ENCODE results near the gene ABCA2.
"Not testable (repeated sequence)": the region's sequence is repeated elsewhere in the genome, so short reads cannot be mapped to it uniquely, and the experiment has no call there.

The ABCA2 gene

GRCh38 chr9:137062798-137063197, 34.8 kb upstream of the ABCA2 start:
- DNase-seq (ENCODE audit: low read depth in 2 of 2) = not testable (repeated sequence)

DNA sequence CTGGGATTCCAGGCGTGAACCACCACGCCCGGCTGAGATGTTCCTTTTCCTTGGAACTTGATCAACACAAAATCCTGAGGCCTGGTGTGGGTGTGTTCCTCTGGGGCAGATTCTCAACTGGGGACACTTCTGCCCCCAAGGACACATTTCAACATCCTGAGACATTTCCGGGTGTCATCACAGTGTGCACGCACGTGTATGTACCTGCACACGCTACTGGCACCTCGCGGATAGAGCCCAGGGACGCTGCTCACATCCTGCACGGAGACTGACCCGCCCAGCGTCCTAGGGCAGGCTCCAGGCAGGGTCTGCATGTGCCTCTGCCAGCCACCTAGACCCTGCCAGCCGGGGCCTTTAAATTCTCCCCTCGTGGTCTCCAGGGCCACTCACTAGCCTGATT, 34.3 kb upstream of the ABCA2 start:
- no peak for DNase-seq (ENCODE audit: low read depth in 2 of 2)

DNA sequence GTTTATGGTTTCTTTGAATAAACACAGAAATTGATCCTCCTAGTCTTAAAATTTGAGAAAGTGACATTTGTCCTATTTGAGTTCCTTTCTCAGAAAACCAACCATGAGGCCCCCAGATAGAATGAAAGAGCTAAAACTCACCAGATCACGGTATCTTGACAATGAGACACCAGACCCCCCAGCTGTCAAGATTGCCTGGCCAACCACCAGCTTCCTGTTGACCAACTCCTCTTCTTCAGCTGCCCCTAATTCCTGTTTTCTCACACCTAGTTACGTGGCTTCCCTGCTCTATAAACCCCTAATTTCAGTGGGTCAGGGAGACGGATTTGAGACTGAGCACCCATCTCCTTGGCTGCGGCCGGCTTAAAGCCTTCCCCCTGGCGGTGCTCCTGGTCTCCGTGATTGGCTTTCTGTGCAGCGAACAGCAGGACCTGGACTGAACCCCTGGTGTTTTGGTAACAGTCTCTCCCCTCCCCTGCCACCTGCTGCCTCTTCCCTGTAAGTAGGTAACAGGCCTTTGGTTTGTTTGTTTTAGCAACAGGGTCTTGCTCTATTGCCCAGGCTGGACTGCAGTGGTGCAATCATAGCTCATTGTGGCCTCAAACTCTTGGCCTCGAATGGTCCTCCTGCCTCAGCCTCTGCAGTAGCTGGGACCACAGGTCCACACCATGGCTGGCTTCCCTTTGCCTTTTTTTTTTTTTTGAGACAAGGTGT, 30.6 kb upstream of the ABCA2 start:
- DNase-seq (ENCODE audit: low read depth in 2 of 2) = no peak

GRCh38 chr9:137057545-137057944, 29.5 kb upstream of the ABCA2 start:
- DNase-seq (ENCODE audit: low read depth in 2 of 2) = no peak

DNA sequence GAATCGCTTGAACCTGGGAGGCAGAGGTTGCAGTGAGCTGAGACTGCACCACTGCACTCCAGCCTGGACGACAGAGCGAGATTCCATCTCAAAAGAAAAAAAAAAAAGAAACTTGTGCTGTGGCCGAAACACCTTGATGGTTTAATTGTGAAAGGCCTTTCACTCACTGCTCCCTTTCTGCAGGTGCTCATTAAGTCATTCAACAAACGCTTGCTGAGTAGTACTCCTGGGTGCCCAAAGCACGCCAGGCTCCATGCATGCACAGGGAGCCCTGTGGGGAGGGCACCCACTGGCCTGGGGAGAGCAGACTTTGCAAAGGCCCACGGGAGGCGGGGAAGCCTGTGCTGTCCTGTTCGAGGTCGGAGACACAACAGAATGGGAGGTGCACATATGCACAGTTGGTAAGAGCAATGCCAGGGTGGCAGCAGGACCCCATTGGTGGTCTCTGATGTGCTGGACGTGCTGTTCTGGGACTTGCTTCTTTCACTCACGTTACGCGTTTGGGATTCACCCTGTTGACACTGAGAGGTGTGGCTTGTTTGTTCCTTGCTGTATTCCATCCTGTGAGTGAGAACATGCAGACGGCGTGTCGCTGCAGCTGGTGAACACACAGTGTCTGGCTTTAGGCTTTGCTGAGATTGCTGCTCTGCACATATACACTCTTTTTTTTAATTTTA, 28.8 kb upstream of the ABCA2 start:
- no peak for DNase-seq (ENCODE audit: low read depth in 2 of 2)

GRCh38 chr9:137055385-137056364, 27.6 kb upstream of the ABCA2 start:
- DNase-seq (ENCODE audit: low read depth in 2 of 2) = no peak

DNA sequence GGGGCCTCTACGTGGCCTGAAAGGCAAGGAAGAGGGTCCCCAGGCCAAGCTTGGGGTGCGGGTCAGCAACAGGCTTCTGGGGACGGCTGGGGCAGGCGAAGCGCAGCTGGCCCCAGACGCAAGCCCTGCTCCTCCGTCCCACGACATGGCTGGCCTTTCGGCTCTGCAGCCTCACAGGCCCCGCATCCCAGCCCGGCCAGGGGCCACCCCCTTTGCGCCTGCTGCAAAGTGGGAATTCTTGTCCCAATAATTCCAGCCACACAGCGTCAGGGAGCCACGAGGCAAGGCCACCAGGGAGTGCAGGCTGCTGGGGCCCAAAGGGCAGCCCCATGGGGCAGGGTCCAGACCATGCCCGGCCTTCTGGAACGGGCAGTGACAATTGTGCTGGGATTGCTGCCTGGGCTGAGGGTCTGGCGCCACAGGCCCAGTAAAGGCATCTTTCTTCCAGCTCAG, 26.9 kb upstream of the ABCA2 start:
- no peak for DNase-seq (ENCODE audit: low read depth in 2 of 2)

GRCh38 chr9:137053944-137054931, 26.2 kb upstream of the ABCA2 start, which contains the start of gene ENTPD2:
TSS of gene ENTPD2 (minus strand) at chr9:137054061. CDS start at chr9:137053997, 64 bp downstream.
- DNase-seq (ENCODE audit: low read depth in 2 of 2) = no peak

DNA sequence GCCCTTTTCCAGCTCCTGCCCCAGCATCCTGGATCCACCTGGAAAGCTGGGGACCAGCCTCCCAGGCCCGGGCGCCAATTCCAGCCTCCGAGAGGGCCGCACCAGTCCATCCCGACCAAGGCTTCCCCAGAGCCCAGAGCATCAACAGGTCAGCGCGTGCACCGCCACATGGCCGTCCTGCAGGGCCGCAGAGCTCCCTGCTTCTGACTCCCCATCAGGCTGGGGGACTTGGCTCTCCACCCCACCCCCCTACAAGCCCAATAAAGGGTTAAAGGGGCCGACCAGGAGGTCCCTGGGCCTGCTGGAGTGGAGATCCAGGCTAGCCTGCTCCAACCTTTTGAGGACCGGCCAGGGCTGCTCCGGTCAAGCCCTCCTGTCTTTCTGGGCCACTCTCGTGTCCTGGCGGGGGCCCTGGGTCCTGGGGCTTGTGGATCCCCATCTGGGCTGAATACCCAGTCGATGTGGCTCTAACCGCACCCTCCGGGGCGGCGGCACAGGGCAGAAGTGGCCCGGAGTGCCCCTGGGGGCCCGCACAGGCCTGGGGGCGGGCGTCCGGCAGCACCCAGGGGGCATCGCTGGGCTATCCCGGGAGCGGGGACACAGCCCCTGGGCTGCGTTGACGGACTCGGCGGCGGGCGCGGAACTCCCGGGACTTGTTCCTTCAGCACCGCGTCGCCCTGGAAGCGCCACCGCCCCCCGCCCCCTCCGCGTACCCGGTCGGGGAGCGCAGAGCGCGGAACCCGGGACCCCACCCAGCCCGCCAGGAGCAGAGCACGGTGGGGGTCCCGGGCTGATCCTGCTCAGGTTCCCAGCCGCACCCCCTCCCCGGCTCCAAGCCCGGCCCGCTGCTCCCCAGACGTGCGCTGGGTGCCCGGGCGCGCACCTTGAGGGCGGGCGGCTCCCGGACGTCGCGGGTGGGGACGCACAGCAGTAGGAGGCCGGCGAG, 25.2 kb upstream of the ABCA2 start:
- no peak for DNase-seq (ENCODE audit: low read depth in 2 of 2)

DNA sequence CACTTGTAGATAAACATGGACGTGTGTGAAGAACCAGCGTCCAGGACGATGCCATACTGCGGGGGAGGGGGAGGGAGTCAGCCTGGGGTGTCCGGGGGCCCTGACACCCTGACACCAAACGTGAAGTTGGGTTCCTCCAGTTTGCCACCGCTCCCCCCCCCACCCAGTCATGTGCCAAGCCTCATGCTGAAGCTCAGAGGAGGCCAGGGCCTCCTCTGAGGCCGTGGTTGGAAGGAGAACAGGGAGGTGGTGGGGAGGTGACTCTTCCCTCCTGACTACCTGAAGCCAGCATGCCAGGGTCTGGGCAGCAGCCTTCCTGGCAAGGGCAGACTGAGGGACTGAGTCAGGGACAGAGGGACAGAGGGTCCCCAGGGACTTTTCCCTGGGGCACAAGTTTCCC, 24.3 kb upstream of the ABCA2 start:
- no peak for DNase-seq (ENCODE audit: low read depth in 2 of 2)

GRCh38 chr9:137051145-137051724, 23.2 kb upstream of the ABCA2 start:
- DNase-seq (ENCODE audit: low read depth in 2 of 2) = no peak

DNA sequence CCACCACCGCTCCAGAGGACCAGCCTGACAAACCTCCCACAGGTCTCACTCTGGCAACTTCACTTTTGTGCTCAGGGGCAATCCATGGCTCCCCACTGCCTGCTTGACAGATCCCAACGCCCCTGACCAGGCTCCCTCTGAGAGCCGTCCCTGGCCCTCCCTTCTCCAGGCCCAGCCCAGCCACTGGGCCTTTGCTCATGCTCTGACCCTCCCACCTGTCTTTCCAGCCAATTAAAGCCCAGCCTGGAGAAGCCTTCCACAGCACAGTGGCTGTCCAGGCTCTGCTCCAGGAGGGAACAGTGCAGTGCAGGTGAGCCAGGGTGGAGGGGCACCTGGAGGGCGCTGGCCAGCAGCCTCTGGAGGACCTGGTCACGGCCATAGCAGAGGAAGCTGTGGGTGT, 22.5 kb upstream of the ABCA2 start:
- no peak for DNase-seq (ENCODE audit: low read depth in 2 of 2)

DNA sequence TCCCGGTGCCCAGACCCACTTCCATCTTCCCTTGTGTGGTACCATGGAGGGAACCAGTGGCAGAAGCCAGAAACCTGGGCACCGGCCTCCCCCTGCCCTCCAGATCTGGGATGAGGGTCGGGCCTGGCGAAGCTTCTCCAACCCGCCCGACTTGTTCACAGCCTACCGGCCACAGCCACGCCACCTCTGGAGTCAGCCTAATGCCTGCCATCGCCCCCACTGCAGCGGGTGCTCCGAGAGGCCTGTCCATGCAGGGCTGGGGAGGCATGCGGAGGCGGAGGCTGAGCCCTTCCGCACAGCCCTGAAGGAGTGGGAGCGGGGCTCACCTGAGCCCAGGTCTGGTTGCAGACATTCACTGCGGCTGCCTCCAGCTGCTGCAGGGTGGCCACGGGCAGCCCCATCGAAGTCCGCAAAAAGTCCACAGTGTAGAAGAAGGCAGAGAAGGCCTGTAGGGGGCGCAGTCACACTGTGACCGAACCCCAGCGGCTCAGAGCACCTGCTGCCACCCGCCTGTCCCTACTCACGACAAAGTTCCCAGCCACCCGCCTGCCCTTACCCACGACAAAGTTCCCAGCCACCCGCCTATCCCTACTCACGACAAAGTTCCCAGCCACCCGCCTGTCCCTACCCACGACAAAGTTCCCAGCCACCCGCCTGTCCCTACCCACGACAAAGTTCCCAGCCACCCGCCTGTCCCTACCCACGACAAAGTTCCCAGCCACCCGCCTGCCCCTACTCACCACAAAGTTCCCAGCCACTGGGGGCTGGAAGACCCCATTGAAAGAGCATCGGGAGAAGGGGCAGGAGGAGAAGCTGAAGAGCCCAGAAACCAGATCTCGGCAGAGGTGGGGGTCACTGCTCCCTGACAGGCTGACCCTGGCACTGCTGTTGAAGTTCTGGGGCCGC, 21.8 kb upstream of the ABCA2 start:
- DNase-seq (ENCODE audit: low read depth in 2 of 2) = no peak

DNA sequence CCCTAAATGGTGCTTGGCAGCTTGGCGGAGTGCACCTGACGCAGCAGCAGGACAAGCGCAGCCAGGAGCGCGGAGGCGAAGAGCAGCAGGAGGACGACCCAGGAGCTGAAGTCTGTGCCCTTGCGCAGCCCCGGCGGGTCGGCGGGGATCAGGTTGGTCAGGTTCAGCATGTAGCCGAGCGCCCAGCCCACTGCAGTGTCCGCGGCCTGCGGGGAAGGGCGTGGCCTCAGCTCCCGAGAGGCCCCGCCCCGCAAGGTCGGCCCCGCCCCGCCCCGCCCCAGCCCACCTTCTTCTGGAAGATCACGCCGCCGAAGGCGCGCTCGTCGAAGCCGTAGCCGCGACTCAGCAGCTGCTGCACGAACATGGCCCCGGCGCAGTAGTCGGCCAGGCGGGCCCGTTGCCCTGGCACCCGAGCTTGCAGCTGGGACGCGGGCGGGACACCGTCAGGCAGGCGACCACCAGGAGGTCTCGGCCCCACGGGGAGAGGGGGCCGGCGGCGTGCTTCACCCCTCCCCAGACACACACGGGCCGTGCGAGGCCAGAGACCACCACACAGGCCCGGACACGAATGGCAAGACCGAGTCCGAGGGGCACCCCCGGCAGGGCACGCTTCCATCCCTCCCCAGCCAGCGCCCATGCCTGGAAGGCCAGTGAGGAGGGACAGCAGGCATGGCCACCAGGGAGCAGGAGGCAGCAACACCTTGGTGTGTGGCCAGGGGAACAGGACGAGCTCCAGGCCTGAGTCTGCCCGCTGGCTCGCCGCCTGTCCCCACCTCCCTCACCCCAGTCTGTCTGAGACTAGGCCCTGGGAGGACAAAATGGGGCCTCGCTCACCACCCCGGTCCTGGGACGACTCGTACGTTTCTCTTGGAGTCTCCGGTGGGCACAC, 20.9 kb upstream of the ABCA2 start:
- no peak for DNase-seq (ENCODE audit: low read depth in 2 of 2)

DNA sequence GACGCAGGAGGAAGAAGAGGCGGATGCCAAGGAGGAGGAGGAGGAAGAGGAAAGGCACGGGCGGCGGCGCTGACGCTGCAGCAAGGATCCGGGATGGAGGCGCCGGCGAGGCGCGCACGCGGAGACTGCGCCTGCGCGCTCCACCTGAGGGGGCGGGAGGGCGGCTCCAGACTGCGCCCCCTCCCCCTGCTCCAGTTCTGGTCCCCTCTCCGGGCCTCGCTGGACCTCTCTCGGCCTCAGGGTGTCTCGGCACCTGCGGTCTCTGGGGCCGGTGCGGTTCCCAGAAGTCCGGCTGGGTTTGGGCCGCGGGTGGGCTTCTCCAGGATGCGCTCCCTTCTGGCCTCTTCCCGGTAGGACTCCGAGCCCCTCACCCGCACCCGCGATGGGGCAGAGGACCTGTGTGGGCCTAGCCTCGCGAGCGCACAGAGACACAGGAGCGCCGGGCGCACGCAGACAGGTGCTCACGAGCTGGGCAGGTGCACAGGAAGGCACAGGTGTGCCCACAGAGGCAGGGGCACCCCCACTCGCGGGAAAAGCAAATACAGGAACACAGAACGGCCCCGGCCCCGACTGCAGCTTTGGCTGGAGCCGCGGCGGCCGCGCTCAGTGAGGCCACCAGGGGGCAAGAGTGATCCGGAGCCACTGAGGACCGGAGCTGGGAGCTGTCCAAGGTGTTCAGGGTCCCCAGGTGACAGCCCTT, 18.2 kb upstream of the ABCA2 start, which contains the start of gene NPDC1:
NPDC1 (minus strand) TSS at position 90 of the 700 bp plus-strand sequence. CDS start 188 bp downstream, outside the sequence.
- peak; percentile 50 to 64 for DNase-seq (ENCODE audit: low read depth in 2 of 2)

DNA sequence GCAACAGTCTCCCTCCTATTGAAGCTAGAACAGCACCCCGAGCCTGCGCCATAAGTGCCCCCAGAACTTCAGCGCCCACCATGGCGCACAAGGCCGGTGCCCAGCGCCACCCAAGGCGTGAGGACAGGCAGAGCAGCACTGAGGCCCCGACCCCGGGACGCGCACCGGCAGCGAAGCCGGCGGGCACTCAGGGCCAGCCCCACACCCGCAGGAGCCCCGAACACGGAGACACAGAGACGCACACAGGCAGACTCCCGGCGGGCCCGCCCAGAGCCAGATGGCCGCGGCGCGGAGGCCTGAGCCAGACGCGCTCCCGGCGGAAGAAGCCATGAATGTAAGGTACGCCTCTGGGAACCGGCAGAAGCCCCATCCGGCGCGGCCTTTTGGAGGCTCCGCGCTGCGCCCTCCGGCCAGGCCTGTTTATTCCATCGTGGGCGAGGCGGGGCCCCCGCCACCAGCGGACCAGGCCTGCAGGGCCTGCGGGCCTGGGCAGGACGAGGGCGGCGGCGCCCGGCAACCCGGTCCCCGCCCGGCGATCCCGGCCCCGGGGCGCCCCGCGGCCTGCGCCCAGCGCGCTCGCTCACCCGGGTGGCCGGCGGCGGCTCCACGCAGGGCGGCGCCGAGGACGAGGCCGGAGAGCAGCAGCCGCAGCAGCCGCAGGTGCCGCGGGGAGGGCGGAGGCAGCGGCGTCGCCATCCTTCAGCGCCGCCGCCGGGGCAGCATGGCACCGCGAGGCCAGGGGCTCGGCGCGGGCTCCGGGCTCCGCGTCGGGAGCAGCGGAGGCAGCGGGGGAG, 17.5 kb upstream of the ABCA2 start:
- DNase-seq (ENCODE audit: low read depth in 2 of 2) = no peak
